Natural killer cell (primary cell): ENCODE data around the gene LYPD1. TPM values are rescaled to one million over a fixed set of nuclear protein-coding genes. Genes with fewer than 3 reads are reported as not detected.

Experiments used
- ATAC-seq, 3 donors: fragments of 150-1000 bp in 2 of 3; fragments of 200-7000 bp in 1 of 3; cut with Tn5 transposase; 1 replicate in 1 of 3; 2 replicates in 2 of 3; pipeline ENCODE4 v1.10.0; 2021; ENCODE audit warnings: mild to moderate bottlenecking in 2 of 3, moderate library complexity in 2 of 3
- DNase-seq, 2 donors: peaks; one replicate each; pipeline versions ENCODE4 v3.0.0 to v3.0.0-alpha.2; 2013 to 2021; ENCODE audit warnings: mixed read lengths in 1 of 2
- H3K27ac ChIP-seq: one replicate; pipeline ENCODE4 v1.5.1; 2013; ENCODE audit warnings: mild to moderate bottlenecking, low read length
- H3K27me3 ChIP-seq: one replicate; pipeline ENCODE4 v1.6.1; 2013; ENCODE audit warnings: low read length; ENCODE audit not compliant: control insufficient read depth, insufficient read depth
- H3K36me3 ChIP-seq: one replicate; pipeline ENCODE4 v1.6.1; 2013; ENCODE audit warnings: low read length; ENCODE audit not compliant: control insufficient read depth, insufficient read depth
- H3K4me1 ChIP-seq: one replicate; pipeline ENCODE4 v1.6.1; 2013; ENCODE audit warnings: low read length; ENCODE audit not compliant: control insufficient read depth, insufficient read depth
- H3K4me3 ChIP-seq: one replicate; pipeline ENCODE4 v1.5.1; 2013; ENCODE audit warnings: low read length
- H3K9me3 ChIP-seq: one replicate; pipeline ENCODE4 v1.6.1; 2013; ENCODE audit warnings: low read length; ENCODE audit not compliant: control insufficient read depth, insufficient read depth
- H3K27ac Mint-ChIP-seq, 2 donors: one replicate each; pipeline ENCODE4 v1.8.0; 2022; ENCODE audit warnings: mild to moderate bottlenecking in 2 of 2, mixed read lengths in 2 of 2, moderate library complexity in 1 of 2
- H3K27me3 Mint-ChIP-seq, 2 donors: one replicate each; pipeline ENCODE4 v1.8.0; 2022; ENCODE audit warnings: low read depth in 2 of 2, mixed read lengths in 2 of 2
- H3K36me3 Mint-ChIP-seq: one replicate; pipeline ENCODE4 v1.8.0; 2022; ENCODE audit warnings: mixed read lengths
- H3K4me1 Mint-ChIP-seq, 2 donors: one replicate each; pipeline ENCODE4 v1.8.0; 2022; ENCODE audit warnings: mixed read lengths in 2 of 2
- H3K4me3 Mint-ChIP-seq: one replicate; pipeline ENCODE4 v1.8.0; 2022; ENCODE audit warnings: mild to moderate bottlenecking, moderate library complexity, mixed read lengths
- H3K9me3 Mint-ChIP-seq, 2 donors: one replicate each; pipeline ENCODE4 v1.8.0; 2022; ENCODE audit warnings: mixed read lengths in 2 of 2
- CTCF ChIP-seq: fragments of 200-600 bp; IDR thresholded peaks from one replicate; pipeline ENCODE4 v1.8.0; 2022; ENCODE audit warnings: antibody characterized with exemption
- WGBS: methylation state at CpG from one replicate; pipeline ENCODE4 v1.1.7; 2013; ENCODE audit warnings: missing lambda C conversion rate; ENCODE audit not compliant: insufficient coverage; 5-methylcytosine and 5-hydroxymethylcytosine counted together
- intact Hi-C: fragments of 100-400 bp; cut with micrococcal nuclease; formaldehyde crosslinking; loops from one replicate; pipeline ENCODE4 v1.14.2; 2022
- total RNA-seq, 4 donors: library from RNA; stranded (reverse); fragments of 120-200 nt in 1 of 4; gene quantifications; one replicate each; pipeline versions ENCODE4 v1.2.3 to v1.2.4, GENCODE V29; 2013 to 2022

The LYPD1 gene
- total RNA-seq, 3 donors from 2014 or later (not counting 1 experiment from before 2014, with no cell fraction given) = not detected

- TF ChIP-seq CTCF = no peak
- Histone ChIP-seq H3K27ac (no peak overlapping the region), H3K4me1 (no peaks in the 10 kb centered on the region), H3K27me3 (no peaks in the 10 kb centered on the region), H3K9me3 (no peaks in the 10 kb centered on the region), H3K36me3 (no peaks in the 10 kb centered on the region), H3K4me3 (no peak overlapping the region)
- DNase-seq (no peak), ATAC-seq (no peak)
- H3K4me1 Mint-ChIP-seq = no peaks in the 10 kb centered on the region
- intact Hi-C loops = no loop called here
- H3K9me3 Mint-ChIP-seq = peaks cover 5 to 6% of the 10 kb centered on the region in 2 donors
- H3K4me3 Mint-ChIP-seq = no peak overlapping the region
- no peaks in the 10 kb centered on the region for H3K27me3 Mint-ChIP-seq
- H3K36me3 Mint-ChIP-seq = no peaks in the 10 kb centered on the region
- no peak overlapping the region for H3K27ac Mint-ChIP-seq
- WGBS = 79% methylated on average over 13 of the region's 14 CpGs
These were observed 64.5 kb downstream of the LYPD1 start for GRCh38 chr2:132605236-132606180.

- H3K4me1 Mint-ChIP-seq = no peaks in the 10 kb centered on the region
- no peaks in the 10 kb centered on the region for H3K27me3 Mint-ChIP-seq
- ATAC-seq (no peak), DNase-seq (no peak)
- no peaks in the 10 kb centered on the region for H3K36me3 ChIP-seq
- H3K36me3 Mint-ChIP-seq = no peaks in the 10 kb centered on the region
- intact Hi-C loops = no loop called here
- TF ChIP-seq CTCF = no peak
- no peak overlapping the region for H3K27ac ChIP-seq
- H3K9me3 Mint-ChIP-seq = peaks cover 2 to 6% of the 10 kb centered on the region in 2 donors
- H3K27ac Mint-ChIP-seq = no peak overlapping the region
- no CpG with 5 or more reads among the region's 1 CpG for WGBS
- H3K27me3 ChIP-seq = no peaks in the 10 kb centered on the region
- H3K9me3 ChIP-seq = no peaks in the 10 kb centered on the region
- no peaks in the 10 kb centered on the region for H3K4me1 ChIP-seq
- no peak overlapping the region for H3K4me3 Mint-ChIP-seq
- H3K4me3 ChIP-seq = no peak overlapping the region
These were observed 65.4 kb downstream of the LYPD1 start for GRCh38 chr2:132604561-132604960.

GRCh38 chr2:132599556-132599955 lies 70.4 kb downstream of the LYPD1 start:
- ATAC-seq (no peak), DNase-seq (no peak)
- intact Hi-C loops = no loop called here
- Mint-ChIP-seq H3K4me1 (no peaks in the 10 kb centered on the region), H3K9me3 (peaks cover 2 to 11% of the 10 kb centered on the region in 2 donors), H3K27me3 (no peaks in the 10 kb centered on the region), H3K27ac (no peak overlapping the region), H3K36me3 (no peaks in the 10 kb centered on the region), H3K4me3 (no peak overlapping the region)
- 87% methylated on average over 4 of the region's 4 CpGs for WGBS
- Histone ChIP-seq H3K4me3 (no peak overlapping the region), H3K4me1 (no peaks in the 10 kb centered on the region), H3K27me3 (no peaks in the 10 kb centered on the region), H3K27ac (no peak overlapping the region), H3K9me3 (peaks cover 2% of the 10 kb centered on the region), H3K36me3 (no peaks in the 10 kb centered on the region)
- TF ChIP-seq CTCF = no peak
